ENCODE results near the gene ADAM19. TPM values are rescaled to one million over a fixed set of nuclear protein-coding genes. Genes with fewer than 3 reads are reported as not detected.

ADAM19 gene
- polyA plus RNA-seq, 1 of the 3 experiments (the other 2 are of a cell fraction) = 46.9 TPM

- no peaks in the 10 kb centered on the region for H3K36me3 ChIP-seq (replicated peaks in 1 of 2; ENCODE audit: control insufficient read depth in 1 of 2, insufficient read depth in 2 of 2, low read length in 1 of 2)
- ChIA-PET POLR2A (no interaction called here), CTCF (no interaction called here)
- H3K27me3 ChIP-seq (ENCODE audit: insufficient read depth) = no peaks in the 10 kb centered on the region
- H4K20me1 ChIP-seq (ENCODE audit: insufficient read depth) = no peaks in the 10 kb centered on the region
- no peak overlapping the region for H3K27ac ChIP-seq (ENCODE audit: low read depth in 2 of 2, low read length in 1 of 2)
- no peak for DNase-seq
- WGBS (ENCODE audit: low lambda C conversion rate) = 97% methylated on average over 5 of the region's 5 CpGs
- TF ChIP-seq REST (IDR thresholded peaks at IDR 0.05; ENCODE audit: low read depth, low read length) = no peak
- TF ChIP-seq RAD21 (IDR thresholded peaks at IDR 0.05; ENCODE audit: low read length) = no peak
- no peak for TF ChIP-seq RCOR1 (IDR thresholded peaks at IDR 0.05; ENCODE audit: low read length)
- TF ChIP-seq GABPA (IDR thresholded peaks at IDR 0.05; ENCODE audit: low read depth) = no peak
- H2AFZ ChIP-seq (ENCODE audit: low read depth) = no peak overlapping the region
- H3K4me2 ChIP-seq = no peak overlapping the region
- no peak overlapping the region for H3K4me3 ChIP-seq (ENCODE audit: low read depth in 2 of 2, low read length in 1 of 2)
- H3F3A ChIP-seq (replicated peaks; ENCODE audit: insufficient read depth) = peaks cover 6% of the 10 kb centered on the region
- H3K4me1 ChIP-seq (ENCODE audit: control insufficient read depth in 1 of 2, insufficient read depth in 2 of 2, low read depth in 1 of 2, low read length in 1 of 2) = no peaks in the 10 kb centered on the region
- H3K9me2 ChIP-seq = no peaks in the 10 kb centered on the region
- no peak overlapping the region for H3K9ac ChIP-seq
- no peaks in the 10 kb centered on the region for H3K9me3 ChIP-seq
- H3K79me2 ChIP-seq (ENCODE audit: insufficient read depth) = 0 out of 2 replicates have a peak, but pooled peaks cover 3% of the 10 kb centered on the region
These were observed 6.3 kb upstream of the ADAM19 start for GRCh38 chr5:157581901-157582300.

DNA sequence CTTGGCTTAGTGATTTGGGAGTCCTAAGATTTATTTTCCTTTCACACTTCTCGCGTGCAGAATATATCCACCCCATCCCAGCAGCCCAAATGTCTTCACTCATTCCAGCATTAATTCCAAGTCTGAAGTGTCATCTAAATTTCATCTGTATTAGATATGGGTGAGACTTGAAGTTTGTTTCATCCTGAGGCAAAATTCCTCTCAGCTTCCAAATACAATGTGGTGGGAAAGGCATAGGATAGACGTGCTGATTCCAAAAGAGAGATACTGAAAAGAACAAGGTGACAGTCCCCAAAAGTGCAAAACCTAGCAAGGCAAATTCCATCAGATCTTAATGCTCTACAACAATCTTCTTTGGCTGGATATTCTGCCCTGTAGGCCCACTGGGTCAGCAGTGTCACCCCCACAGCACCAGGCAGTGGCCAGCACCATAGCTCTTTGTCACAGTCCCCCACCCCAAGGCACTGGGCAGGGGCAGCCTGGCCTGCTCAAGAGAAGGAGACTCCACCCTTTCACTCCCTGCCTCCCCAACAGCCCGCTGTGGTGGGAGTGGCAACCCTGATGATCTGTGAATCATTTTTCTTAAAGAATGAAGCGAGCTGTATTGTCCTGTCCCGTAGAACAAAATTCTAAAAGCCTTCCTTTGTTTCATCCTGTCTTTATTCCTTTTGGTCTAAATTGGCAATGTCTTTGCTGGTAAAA is 2.7 kb upstream of the ADAM19 start:
- no peak for DNase-seq
- no peak overlapping the region for H3K9ac ChIP-seq
- ChIA-PET CTCF (interaction anchor here (0.7 kb wide), 1 partner anchor 102 kb away, joined by 3 read pairs; no protein-coding TSS in a partner anchor), POLR2A (no interaction called here)
- TF ChIP-seq GABPA (IDR thresholded peaks at IDR 0.05; ENCODE audit: low read depth) (no peak), NFIC (IDR thresholded peaks at IDR 0.05; ENCODE audit: borderline replicate concordance) (no peak), GATA2 (CRISPR knock-in tag; IDR thresholded peaks at IDR 0.05) (no peak), RFX5 (IDR thresholded peaks at IDR 0.05; ENCODE audit: low read length) (no peak), TAF1 (IDR thresholded peaks at IDR 0.05; ENCODE audit: borderline replicate concordance, low read depth, low read length) (no peak), POLR2AphosphoS5 (IDR thresholded peaks at IDR 0.05; ENCODE audit: low read depth, low read length) (no peak), IRF3 (IDR thresholded peaks at IDR 0.05; ENCODE audit: low read depth, low read length) (no peak)
- no peaks in the 10 kb centered on the region for H3K36me3 ChIP-seq (replicated peaks in 1 of 2; ENCODE audit: control insufficient read depth in 1 of 2, insufficient read depth in 2 of 2, low read length in 1 of 2)
- peaks cover 23% of the 10 kb centered on the region for H3F3A ChIP-seq (replicated peaks; ENCODE audit: insufficient read depth)
- H3K4me1 ChIP-seq (ENCODE audit: control insufficient read depth in 1 of 2, insufficient read depth in 2 of 2, low read depth in 1 of 2, low read length in 1 of 2) = peaks cover 0 to 6% of the 10 kb centered on the region in 2 experiments; a peak in 1 of 4 replicates
- H3K27me3 ChIP-seq (ENCODE audit: insufficient read depth) = no peaks in the 10 kb centered on the region
- 95% methylated on average over 6 of the region's 6 CpGs for WGBS (ENCODE audit: low lambda C conversion rate)
- no peaks in the 10 kb centered on the region for H3K9me3 ChIP-seq
- H4K20me1 ChIP-seq (ENCODE audit: insufficient read depth) = no peaks in the 10 kb centered on the region
- no peak overlapping the region for H3K4me2 ChIP-seq
- no peak overlapping the region for H3K4me3 ChIP-seq (ENCODE audit: low read depth in 2 of 2, low read length in 1 of 2)
- H3K27ac ChIP-seq (ENCODE audit: low read depth in 2 of 2, low read length in 1 of 2) = no peak overlapping the region
- H3K9me2 ChIP-seq = no peaks in the 10 kb centered on the region
- no peak overlapping the region for H2AFZ ChIP-seq (ENCODE audit: low read depth)
- peaks cover 27% of the 10 kb centered on the region for H3K79me2 ChIP-seq (ENCODE audit: insufficient read depth)

Data from SK-N-SH (cell line).